ENCODE measurements around the gene VANGL2. TPM values are rescaled to one million over a fixed set of nuclear protein-coding genes. Genes with fewer than 3 reads are reported as not detected.

VANGL2 gene
- total and polyA plus RNA-seq, 9 of the 15 experiments (the other 6 are each of a cell fraction or from before 2014, with no cell fraction given), result 0.28 to 4.0 (median 0.98) TPM

GRCh38 chr1:160362168-160362957 is 38.0 kb upstream of the VANGL2 start (continued):
- TF ChIP-seq, protein P1, sequence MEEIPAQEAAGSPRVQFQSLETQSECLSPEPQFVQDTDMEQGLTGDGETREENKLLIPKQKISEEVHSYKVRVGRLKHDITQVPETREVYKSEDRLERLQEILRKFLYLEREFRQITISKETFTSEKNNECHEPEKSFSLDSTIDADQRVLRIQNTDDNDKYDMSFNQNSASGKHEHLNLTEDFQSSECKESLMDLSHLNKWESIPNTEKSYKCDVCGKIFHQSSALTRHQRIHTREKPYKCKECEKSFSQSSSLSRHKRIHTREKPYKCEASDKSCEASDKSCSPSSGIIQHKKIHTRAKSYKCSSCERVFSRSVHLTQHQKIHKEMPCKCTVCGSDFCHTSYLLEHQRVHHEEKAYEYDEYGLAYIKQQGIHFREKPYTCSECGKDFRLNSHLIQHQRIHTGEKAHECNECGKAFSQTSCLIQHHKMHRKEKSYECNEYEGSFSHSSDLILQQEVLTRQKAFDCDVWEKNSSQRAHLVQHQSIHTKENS (CRISPR knock-in tag; IDR thresholded peaks at IDR 0.05), result no peak
- TF ChIP-seq, protein P2, sequence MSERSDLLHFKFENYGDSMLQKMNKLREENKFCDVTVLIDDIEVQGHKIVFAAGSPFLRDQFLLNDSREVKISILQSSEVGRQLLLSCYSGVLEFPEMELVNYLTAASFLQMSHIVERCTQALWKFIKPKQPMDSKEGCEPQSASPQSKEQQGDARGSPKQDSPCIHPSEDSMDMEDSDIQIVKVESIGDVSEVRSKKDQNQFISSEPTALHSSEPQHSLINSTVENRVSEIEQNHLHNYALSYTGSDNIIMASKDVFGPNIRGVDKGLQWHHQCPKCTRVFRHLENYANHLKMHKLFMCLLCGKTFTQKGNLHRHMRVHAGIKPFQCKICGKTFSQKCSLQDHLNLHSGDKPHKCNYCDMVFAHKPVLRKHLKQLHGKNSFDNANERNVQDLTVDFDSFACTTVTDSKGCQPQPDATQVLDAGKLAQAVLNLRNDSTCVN (CRISPR knock-in tag; IDR thresholded peaks at IDR 0.05), result peak; percentile 71
- no peak for TF ChIP-seq ZNF274 (IDR thresholded peaks at IDR 0.05; ENCODE audit: borderline replicate concordance, low read depth, low read length)
- TF ChIP-seq FUS (optimal IDR thresholded peaks at IDR 0.05; ENCODE audit: low read depth, low read length), result no peak
- TF ChIP-seq ZBTB1 (CRISPR knock-in tag; IDR thresholded peaks at IDR 0.05; ENCODE audit: borderline replicate concordance, low read depth), result no peak
- TF ChIP-seq, protein P3, sequence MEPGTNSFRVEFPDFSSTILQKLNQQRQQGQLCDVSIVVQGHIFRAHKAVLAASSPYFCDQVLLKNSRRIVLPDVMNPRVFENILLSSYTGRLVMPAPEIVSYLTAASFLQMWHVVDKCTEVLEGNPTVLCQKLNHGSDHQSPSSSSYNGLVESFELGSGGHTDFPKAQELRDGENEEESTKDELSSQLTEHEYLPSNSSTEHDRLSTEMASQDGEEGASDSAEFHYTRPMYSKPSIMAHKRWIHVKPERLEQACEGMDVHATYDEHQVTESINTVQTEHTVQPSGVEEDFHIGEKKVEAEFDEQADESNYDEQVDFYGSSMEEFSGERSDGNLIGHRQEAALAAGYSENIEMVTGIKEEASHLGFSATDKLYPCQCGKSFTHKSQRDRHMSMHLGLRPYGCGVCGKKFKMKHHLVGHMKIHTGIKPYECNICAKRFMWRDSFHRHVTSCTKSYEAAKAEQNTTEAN (CRISPR knock-in tag; IDR thresholded peaks at IDR 0.05), result no peak
- TF ChIP-seq POLR2G (IDR thresholded peaks at IDR 0.05; ENCODE audit: low read depth, low read length), result no peak
- no peak for TF ChIP-seq SRSF1 (IDR thresholded peaks at IDR 0.05; ENCODE audit: low read depth, low read length)
- TF ChIP-seq PHF21A (IDR thresholded peaks at IDR 0.05; ENCODE audit: borderline replicate concordance, low read depth), result no peak
- peak; percentile 77 for TF ChIP-seq SMAD3 (CRISPR knock-in tag; conservative IDR thresholded peaks at IDR 0.05)
- TF ChIP-seq ETS2 (tag; IDR thresholded peaks at IDR 0.05; ENCODE audit: borderline replicate concordance, poor library complexity, severe bottlenecking), result no peak
- TF ChIP-seq ZNF644 (tag; IDR thresholded peaks at IDR 0.05; ENCODE audit: low read depth), result 0 out of 2 replicates have a peak, but pooled peaks have one; percentile 47
- peak; percentile 78; the same call in 1 of the 2 replicates for TF ChIP-seq ZBTB7A (IDR thresholded peaks at IDR 0.05; ENCODE audit: borderline replicate concordance, control insufficient read depth, low read depth, low read length)
- TF ChIP-seq TAF7 (tag; IDR thresholded peaks at IDR 0.05), result peak; percentile 66
- TF ChIP-seq LARP7 (IDR thresholded peaks at IDR 0.05), result no peak; the same call in 1 of the 2 replicates
- TF ChIP-seq MYBL2 (IDR thresholded peaks at IDR 0.05; ENCODE audit: low read depth), result no peak
- no peak for TF ChIP-seq MYBL2 (CRISPR knock-in tag; IDR thresholded peaks at IDR 0.05; ENCODE audit: borderline replicate concordance)
- TF ChIP-seq TEAD1 (CRISPR knock-in tag; IDR thresholded peaks at IDR 0.05), result no peak
- TF ChIP-seq, protein P4, sequence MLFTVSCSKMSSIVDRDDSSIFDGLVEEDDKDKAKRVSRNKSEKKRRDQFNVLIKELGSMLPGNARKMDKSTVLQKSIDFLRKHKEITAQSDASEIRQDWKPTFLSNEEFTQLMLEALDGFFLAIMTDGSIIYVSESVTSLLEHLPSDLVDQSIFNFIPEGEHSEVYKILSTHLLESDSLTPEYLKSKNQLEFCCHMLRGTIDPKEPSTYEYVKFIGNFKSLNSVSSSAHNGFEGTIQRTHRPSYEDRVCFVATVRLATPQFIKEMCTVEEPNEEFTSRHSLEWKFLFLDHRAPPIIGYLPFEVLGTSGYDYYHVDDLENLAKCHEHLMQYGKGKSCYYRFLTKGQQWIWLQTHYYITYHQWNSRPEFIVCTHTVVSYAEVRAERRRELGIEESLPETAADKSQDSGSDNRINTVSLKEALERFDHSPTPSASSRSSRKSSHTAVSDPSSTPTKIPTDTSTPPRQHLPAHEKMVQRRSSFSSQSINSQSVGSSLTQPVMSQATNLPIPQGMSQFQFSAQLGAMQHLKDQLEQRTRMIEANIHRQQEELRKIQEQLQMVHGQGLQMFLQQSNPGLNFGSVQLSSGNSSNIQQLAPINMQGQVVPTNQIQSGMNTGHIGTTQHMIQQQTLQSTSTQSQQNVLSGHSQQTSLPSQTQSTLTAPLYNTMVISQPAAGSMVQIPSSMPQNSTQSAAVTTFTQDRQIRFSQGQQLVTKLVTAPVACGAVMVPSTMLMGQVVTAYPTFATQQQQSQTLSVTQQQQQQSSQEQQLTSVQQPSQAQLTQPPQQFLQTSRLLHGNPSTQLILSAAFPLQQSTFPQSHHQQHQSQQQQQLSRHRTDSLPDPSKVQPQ (CRISPR knock-in tag; IDR thresholded peaks at IDR 0.05; ENCODE audit: borderline replicate concordance), result no peak
- peak; percentile 91 for TF ChIP-seq JUND (IDR thresholded peaks at IDR 0.05; ENCODE audit: borderline replicate concordance, low read depth, low read length)
- peak; percentile 65; the same call in 1 of the 3 replicates for TF ChIP-seq JUND (tag; IDR thresholded peaks at IDR 0.05; ENCODE audit: borderline replicate concordance, low read depth, low read length)

All from K562 (cell line).